ENCODE data around the gene ELF2. TPM values are rescaled to one million over a fixed set of nuclear protein-coding genes. Genes with fewer than 3 reads are reported as not detected.

The ELF2 gene
- total and polyA plus RNA-seq, 9 donors: 28.8 to 66.8 (median 51.1) TPM

DNA sequence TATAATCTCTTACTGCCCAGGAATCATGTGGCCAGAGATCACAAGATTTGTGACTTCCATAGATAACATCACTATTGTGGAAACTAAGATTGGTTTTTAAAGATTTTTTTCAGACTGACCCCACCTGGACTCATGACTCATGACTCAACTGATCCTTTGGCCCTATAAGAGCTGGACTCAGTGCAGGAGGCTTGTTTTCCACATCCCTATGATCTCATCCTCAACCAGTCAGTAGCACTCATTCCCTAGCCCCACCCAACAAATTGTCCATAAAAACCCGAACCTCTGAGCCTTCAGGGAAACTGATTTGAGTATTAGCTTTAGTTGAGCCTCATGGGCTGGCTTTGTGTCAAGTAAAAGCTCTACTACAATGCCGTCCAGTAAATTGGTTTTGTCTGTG lies 169.4 kb downstream of the ELF2 start:
- H3K9me3 ChIP-seq: no peaks in the 10 kb centered on the region
- no peaks in the 10 kb centered on the region for H3K4me1 ChIP-seq (ENCODE audit: insufficient read depth)
- DNase-seq: no peak
- H3K27me3 ChIP-seq: no peaks in the 10 kb centered on the region
- TF ChIP-seq POLR2A (IDR thresholded peaks at IDR 0.05) (no peak), EP300 (IDR thresholded peaks at IDR 0.05) (no peak)
- TF ChIP-seq, protein P1, sequence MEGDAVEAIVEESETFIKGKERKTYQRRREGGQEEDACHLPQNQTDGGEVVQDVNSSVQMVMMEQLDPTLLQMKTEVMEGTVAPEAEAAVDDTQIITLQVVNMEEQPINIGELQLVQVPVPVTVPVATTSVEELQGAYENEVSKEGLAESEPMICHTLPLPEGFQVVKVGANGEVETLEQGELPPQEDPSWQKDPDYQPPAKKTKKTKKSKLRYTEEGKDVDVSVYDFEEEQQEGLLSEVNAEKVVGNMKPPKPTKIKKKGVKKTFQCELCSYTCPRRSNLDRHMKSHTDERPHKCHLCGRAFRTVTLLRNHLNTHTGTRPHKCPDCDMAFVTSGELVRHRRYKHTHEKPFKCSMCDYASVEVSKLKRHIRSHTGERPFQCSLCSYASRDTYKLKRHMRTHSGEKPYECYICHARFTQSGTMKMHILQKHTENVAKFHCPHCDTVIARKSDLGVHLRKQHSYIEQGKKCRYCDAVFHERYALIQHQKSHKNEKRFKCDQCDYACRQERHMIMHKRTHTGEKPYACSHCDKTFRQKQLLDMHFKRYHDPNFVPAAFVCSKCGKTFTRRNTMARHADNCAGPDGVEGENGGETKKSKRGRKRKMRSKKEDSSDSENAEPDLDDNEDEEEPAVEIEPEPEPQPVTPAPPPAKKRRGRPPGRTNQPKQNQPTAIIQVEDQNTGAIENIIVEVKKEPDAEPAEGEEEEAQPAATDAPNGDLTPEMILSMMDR (IDR thresholded peaks at IDR 0.05): no peak
- no peak overlapping the region for H3K27ac ChIP-seq
- no peaks in the 10 kb centered on the region for H3K36me3 ChIP-seq
- H3K4me3 ChIP-seq: no peak overlapping the region
- intact Hi-C loops (cut with DNase I): no loop called here
- WGBS, 3 donors: 89 to 94% (median 91%) methylated on average over 2 of the region's 2 CpGs

Small RNA genes within 50 kb of the gene (small RNA-seq; reads per million reads assigned to genes)
- gene RF00017 (not detected), gene RF00019 (not detected), gene RN7SL382P (not detected), gene RNU6-531P (not detected)

Other genes starting within 250 kb of the ELF2 start
- gene NOCT, start 161.4 kb downstream of the ELF2 start, total RNA-seq: 1 to 10 TPM in 6 of 7 donors, under 1 TPM in 1; 0.97 to 5.9 (median 1.8) TPM
- gene NOCT, start 161.4 kb downstream of the ELF2 start, polyA plus RNA-seq: 1 to 10 TPM in 1 of 2 donors, under 1 TPM in 1; 0.54 to 2.5 TPM
- 10 to 100 TPM; 11.4 to 26.1 (median 18.3) TPM for gene MGARP, start 103.0 kb upstream of the ELF2 start, total RNA-seq
- gene MGARP, start 103.0 kb upstream of the ELF2 start, polyA plus RNA-seq: 100 to 1,000 TPM in 1 of 2 donors, 10 to 100 TPM in 1; 22.9 to 108 TPM
- gene NAA15, start 124.3 kb upstream of the ELF2 start, total RNA-seq: 10 to 100 TPM; 19.1 to 50.8 (median 35.7) TPM
- 10 to 100 TPM in 1 of 2 donors, 1 to 10 TPM in 1; 7.1 to 10.6 TPM for gene NAA15, start 124.3 kb upstream of the ELF2 start, polyA plus RNA-seq
- 10 to 100 TPM; 24.6 to 68.7 (median 53.1) TPM for gene NDUFC1, start 125.3 kb upstream of the ELF2 start, total RNA-seq
- gene NDUFC1, start 125.3 kb upstream of the ELF2 start, polyA plus RNA-seq: 10 to 100 TPM; 80.1 to 89.8 TPM